PC-3 (cell line): ENCODE results near the gene WNK1. TPM values are rescaled to one million over a fixed set of nuclear protein-coding genes. Genes with fewer than 3 reads are reported as not detected.

ENCODE experiments used
- ATAC-seq: fragments of 200-7000 bp; cut with Tn5 transposase; 2 replicates; pipeline ENCODE4 v1.9.1; 2020; ENCODE audit warnings: mild to moderate bottlenecking, moderate library complexity
- BruUV-seq: library from RNA; stranded (reverse); fragments of 400-500 nt; replicated peaks from 2 replicates; lab custom pipeline; 2021; lab: Mats Ljungman, UMichigan
- CTCF ChIA-PET: fragments of 300-600 bp; sonication (Branson Sonifier 250); formaldehyde crosslinking; loops from one replicate; lab custom pipeline; 2022; ENCODE audit warnings: antibody characterized with exemption; lab: Charles Lee
- POLR2A ChIA-PET: fragments of 300-600 bp; sonication (Branson Sonifier 250); formaldehyde crosslinking; loops from one replicate; lab custom pipeline; 2022; ENCODE audit warnings: antibody characterized with exemption; ENCODE audit not compliant: unreplicated experiment; lab: Charles Lee
- DNase-seq: peaks from one replicate; pipeline ENCODE4 v3.0.0-alpha.2; 2015
- H2AFZ ChIP-seq: fragments of 300-600 bp; sonication (generic); 2 replicates; pipeline ENCODE4 v1.6.0; 2016; ENCODE audit warnings: antibody characterized with exemption, low read length
- H3F3A ChIP-seq: fragments of 300-600 bp; sonication (generic); one replicate; pipeline ENCODE4 v1.6.0; 2017; ENCODE audit warnings: antibody characterized with exemption, low read length, control low read depth, mild to moderate bottlenecking; ENCODE audit not compliant: unreplicated experiment
- H3K27ac ChIP-seq: fragments of 300-600 bp; sonication (generic); 2 replicates; pipeline ENCODE4 v1.5.1; 2016; ENCODE audit warnings: mild to moderate bottlenecking, low read length
- H3K27me3 ChIP-seq: fragments of 300-600 bp; sonication (generic); 2 replicates; pipeline ENCODE4 v1.6.1; 2016; ENCODE audit warnings: low read length, mixed read lengths
- H3K36me3 ChIP-seq: fragments of 300-600 bp; sonication (generic); 2 replicates; pipeline ENCODE4 v1.6.1; 2016; ENCODE audit warnings: low read depth, mixed run types, low read length, mixed read lengths
- H3K4me1 ChIP-seq: fragments of 300-600 bp; sonication (generic); 2 replicates; pipeline ENCODE4 v1.5.1; 2016; ENCODE audit warnings: low read length; ENCODE audit not compliant: insufficient read depth
- H3K4me2 ChIP-seq: fragments of 300-600 bp; sonication (generic); 2 replicates; pipeline ENCODE4 v1.6.0; 2016; ENCODE audit warnings: low read length
- H3K4me3 ChIP-seq: fragments of 300-600 bp; sonication (generic); 2 replicates; pipeline ENCODE4 v1.5.1; 2016; ENCODE audit warnings: mild to moderate bottlenecking, low read length, mixed read lengths
- H3K79me2 ChIP-seq: fragments of 300-600 bp; sonication (generic); 2 replicates; pipeline ENCODE4 v1.6.1; 2017; ENCODE audit warnings: low read length, mixed read lengths
- H3K9ac ChIP-seq: fragments of 300-600 bp; sonication (generic); 2 replicates; pipeline ENCODE4 v1.6.0; 2016; ENCODE audit warnings: mild to moderate bottlenecking, low read length
- H3K9me2 ChIP-seq: fragments of 300-600 bp; sonication (generic); replicated peaks from 2 replicates; pipeline ENCODE4 v1.6.1; 2016; ENCODE audit warnings: mixed run types, low read length, mixed read lengths
- H3K9me3 ChIP-seq: fragments of 300-600 bp; sonication (generic); 2 replicates; pipeline ENCODE4 v1.6.1; 2016; ENCODE audit warnings: low read length, mixed read lengths
- H4K20me1 ChIP-seq: fragments of 300-600 bp; sonication (generic); 2 replicates; pipeline ENCODE4 v1.6.1; 2016; ENCODE audit warnings: low read length, mixed read lengths
- EZH2 ChIP-seq: fragments of 300-600 bp; sonication (generic); IDR thresholded peaks from one replicate; pipeline ENCODE4 v1.6.1; 2017; ENCODE audit warnings: antibody characterized with exemption, mild to moderate bottlenecking, low read length; ENCODE audit not compliant: unreplicated experiment
- EZH2phosphoT487 ChIP-seq: fragments of 300-600 bp; sonication (generic); IDR thresholded peaks from 2 replicates; pipeline ENCODE4 v1.6.1; 2018; ENCODE audit warnings: mild to moderate bottlenecking, antibody characterized with exemption, low read length, borderline replicate concordance
- intact Hi-C: fragments of 100-400 bp; cut with micrococcal nuclease; formaldehyde crosslinking; loops from 2 replicates; pipeline ENCODE4 v1.9.0; 2023
- total RNA-seq: library from RNA; depleted of rRNA; stranded (reverse); fragments of >200 nt; gene quantifications from 2 replicates; pipeline ENCODE4 v1.2.3, GENCODE V29; 2014
- TF ChIP-seq, protein P1 (sequence below): fragments of 300-600 bp; sonication (generic); conservative IDR thresholded peaks from 2 replicates; pipeline ENCODE4 v1.5.1; 2017; ENCODE audit warnings: antibody characterized with exemption, low read depth, mild to moderate bottlenecking, low read length

WNK1 gene
- total RNA-seq, 1 experiment from 2014 or later, result 44.5 TPM

GRCh38 chr12:729221-729620 is 23.2 kb upstream of the WNK1 start:
- no peaks in the 10 kb centered on the region for H4K20me1 ChIP-seq
- BruUV-seq, result no TSS peak
- DNase-seq, result no peak
- H3K9ac ChIP-seq, result no peak overlapping the region
- H2AFZ ChIP-seq, result no peak overlapping the region
- H3K4me1 ChIP-seq, result peaks cover 18% of the 10 kb centered on the region
- no peak for TF ChIP-seq EZH2phosphoT487
- no peak for TF ChIP-seq EZH2
- TF ChIP-seq, protein P1, sequence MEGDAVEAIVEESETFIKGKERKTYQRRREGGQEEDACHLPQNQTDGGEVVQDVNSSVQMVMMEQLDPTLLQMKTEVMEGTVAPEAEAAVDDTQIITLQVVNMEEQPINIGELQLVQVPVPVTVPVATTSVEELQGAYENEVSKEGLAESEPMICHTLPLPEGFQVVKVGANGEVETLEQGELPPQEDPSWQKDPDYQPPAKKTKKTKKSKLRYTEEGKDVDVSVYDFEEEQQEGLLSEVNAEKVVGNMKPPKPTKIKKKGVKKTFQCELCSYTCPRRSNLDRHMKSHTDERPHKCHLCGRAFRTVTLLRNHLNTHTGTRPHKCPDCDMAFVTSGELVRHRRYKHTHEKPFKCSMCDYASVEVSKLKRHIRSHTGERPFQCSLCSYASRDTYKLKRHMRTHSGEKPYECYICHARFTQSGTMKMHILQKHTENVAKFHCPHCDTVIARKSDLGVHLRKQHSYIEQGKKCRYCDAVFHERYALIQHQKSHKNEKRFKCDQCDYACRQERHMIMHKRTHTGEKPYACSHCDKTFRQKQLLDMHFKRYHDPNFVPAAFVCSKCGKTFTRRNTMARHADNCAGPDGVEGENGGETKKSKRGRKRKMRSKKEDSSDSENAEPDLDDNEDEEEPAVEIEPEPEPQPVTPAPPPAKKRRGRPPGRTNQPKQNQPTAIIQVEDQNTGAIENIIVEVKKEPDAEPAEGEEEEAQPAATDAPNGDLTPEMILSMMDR, result no peak
- no peaks in the 10 kb centered on the region for H3K9me3 ChIP-seq
- H3K4me2 ChIP-seq, result no peak overlapping the region
- H3K36me3 ChIP-seq, result no peaks in the 10 kb centered on the region
- H3K9me2 ChIP-seq, result no peaks in the 10 kb centered on the region
- ATAC-seq, result no peak
- H3K27me3 ChIP-seq, result no peaks in the 10 kb centered on the region
- no peaks in the 10 kb centered on the region for H3K79me2 ChIP-seq
- intact Hi-C loops, result no loop called here
- no peaks in the 10 kb centered on the region for H3F3A ChIP-seq
- H3K4me3 ChIP-seq, result no peak overlapping the region
- ChIA-PET CTCF (no interaction called here), POLR2A (no interaction called here)
- no peak overlapping the region for H3K27ac ChIP-seq

- TF ChIP-seq EZH2 (no peak), EZH2phosphoT487 (no peak)
- TF ChIP-seq, protein P1, result no peak
- ChIA-PET CTCF (no interaction called here), POLR2A (no interaction called here)
- no peak for DNase-seq
- Histone ChIP-seq H3K9me3 (no peaks in the 10 kb centered on the region), H3K27ac (no peak overlapping the region), H3K9ac (no peak overlapping the region), H2AFZ (no peak overlapping the region), H3F3A (no peaks in the 10 kb centered on the region), H3K9me2 (no peaks in the 10 kb centered on the region), H3K27me3 (no peaks in the 10 kb centered on the region), H4K20me1 (no peaks in the 10 kb centered on the region), H3K4me1 (peaks cover 15% of the 10 kb centered on the region; the same call in 1 of the 2 replicates), H3K4me2 (no peak overlapping the region), H3K36me3 (no peaks in the 10 kb centered on the region), H3K79me2 (no peaks in the 10 kb centered on the region), H3K4me3 (no peak overlapping the region)
- no TSS peak for BruUV-seq
- intact Hi-C loops, result no loop called here
- no peak for ATAC-seq
These were observed 21.8 kb upstream of the WNK1 start for GRCh38 chr12:730550-730949.

DNA sequence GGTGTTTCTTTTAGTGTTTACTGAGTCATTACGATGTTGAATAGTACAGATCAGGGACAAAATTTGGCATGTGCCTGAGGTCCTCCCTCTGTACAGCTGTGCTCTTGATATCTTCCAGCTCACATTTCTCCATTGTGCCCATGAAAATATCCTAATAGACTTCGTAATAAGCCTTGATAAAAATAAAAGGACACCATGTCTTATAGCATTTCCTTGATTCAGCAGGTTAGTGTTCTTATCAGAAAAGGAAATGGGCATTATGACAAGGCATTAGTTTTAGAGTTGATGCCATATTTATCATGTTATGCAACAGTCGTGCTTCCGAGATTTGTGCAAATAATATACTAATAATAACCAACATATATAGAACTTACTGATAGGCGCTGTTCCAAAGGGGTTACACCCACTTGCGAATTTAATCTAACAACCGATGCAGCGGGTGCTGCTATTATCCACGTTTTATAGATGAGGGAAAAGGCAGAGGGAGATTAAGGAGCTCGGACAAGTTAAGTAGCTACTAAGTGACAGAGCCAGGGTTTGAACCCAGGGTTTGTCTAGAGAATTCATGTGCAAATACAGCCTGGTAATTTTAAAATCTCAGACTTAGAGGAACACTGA is 15.1 kb upstream of the WNK1 start:
- H2AFZ ChIP-seq, result 0 out of 2 replicates have a peak overlapping the region, but pooled peaks have one; percentile 22
- no peak overlapping the region for H3K4me2 ChIP-seq
- no peaks in the 10 kb centered on the region for H3K4me1 ChIP-seq
- no peaks in the 10 kb centered on the region for H3K9me3 ChIP-seq
- ChIA-PET CTCF (no interaction called here), POLR2A (no interaction called here)
- H3K27me3 ChIP-seq, result no peaks in the 10 kb centered on the region
- no peaks in the 10 kb centered on the region for H3K36me3 ChIP-seq
- no peaks in the 10 kb centered on the region for H3F3A ChIP-seq
- no peak overlapping the region for H3K9ac ChIP-seq
- no peaks in the 10 kb centered on the region for H4K20me1 ChIP-seq
- no peak overlapping the region for H3K4me3 ChIP-seq
- TF ChIP-seq, protein P1, result no peak
- TF ChIP-seq EZH2, result no peak
- TF ChIP-seq EZH2phosphoT487, result no peak
- BruUV-seq, result no TSS peak
- ATAC-seq (no peak), DNase-seq (no peak)
- no peaks in the 10 kb centered on the region for H3K79me2 ChIP-seq
- no peaks in the 10 kb centered on the region for H3K9me2 ChIP-seq
- H3K27ac ChIP-seq, result no peak overlapping the region
- intact Hi-C loops, result no loop called here
